HG02610 (cell line): Measurements from ENCODE around the gene RD3L.

ENCODE experiments used
- ATAC-seq: cut with Tn5 transposase; IDR thresholded peaks from one replicate; pipeline ENCODE4 v1.9.1; 2021; ENCODE audit warnings: mild to moderate bottlenecking, moderate library complexity; ENCODE audit not compliant: unreplicated experiment

The RD3L gene

DNA sequence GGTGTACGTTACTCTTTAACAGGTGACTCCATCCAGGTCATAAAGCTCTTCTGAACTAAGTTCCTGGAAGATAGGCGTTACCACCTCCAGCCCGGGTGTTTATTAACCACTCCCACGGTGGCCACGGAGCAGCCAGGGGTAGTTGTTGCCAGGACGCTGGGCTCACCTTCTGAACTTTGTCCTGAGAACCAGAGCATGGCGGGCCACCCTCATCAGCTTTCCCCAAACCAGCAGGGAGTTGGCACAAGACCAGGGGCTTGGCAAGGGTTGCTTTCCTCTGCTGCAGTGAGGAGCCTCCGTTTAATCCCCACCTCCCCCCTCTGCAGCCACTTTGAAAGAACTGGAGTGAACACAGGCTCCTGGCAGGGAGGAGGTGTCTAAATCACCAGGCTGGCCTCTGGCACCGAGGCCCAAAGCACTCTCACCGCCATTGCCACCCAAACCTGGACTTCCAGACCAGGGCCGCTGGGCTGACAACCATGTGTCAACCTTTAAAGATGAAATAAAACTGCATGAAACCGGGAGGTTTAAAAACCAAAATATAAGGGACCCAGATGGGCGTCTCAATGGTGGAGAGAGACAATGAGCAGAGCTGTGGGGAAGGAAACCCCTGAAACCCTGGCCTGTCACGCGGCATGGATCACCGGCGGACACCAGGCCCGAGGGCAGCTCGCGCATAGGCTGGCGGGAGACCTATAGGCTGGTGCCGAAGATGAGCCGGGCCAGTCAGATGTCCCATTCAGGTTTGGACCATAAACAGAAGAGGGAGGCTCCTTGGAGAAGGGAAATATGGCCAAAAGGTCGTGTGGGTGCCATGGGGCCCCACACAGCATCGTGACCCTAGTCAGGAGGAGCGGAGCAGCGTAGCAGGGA, 45.0 kb downstream of the RD3L start:
- ATAC-seq, result no peak

DNA sequence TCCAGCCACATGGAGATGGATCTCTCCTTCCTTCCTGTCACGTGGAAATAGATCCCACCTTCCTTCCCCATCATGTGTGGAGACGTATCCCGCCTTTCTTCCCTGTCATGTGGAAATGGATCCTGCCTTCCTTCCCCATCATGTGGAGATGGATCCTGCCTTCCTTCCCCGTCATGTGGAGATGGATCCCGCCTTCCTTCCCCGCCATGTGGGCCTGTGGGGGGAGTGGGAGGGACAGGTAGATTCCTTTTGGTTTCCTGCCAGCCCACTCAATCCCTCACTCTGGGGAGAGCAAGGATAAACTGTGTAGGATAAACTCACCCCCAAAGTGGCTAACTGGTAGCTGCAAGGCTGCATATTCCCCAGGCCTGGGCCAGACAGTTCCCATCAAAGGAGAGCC, 45.8 kb downstream of the RD3L start:
- no peak for ATAC-seq

DNA sequence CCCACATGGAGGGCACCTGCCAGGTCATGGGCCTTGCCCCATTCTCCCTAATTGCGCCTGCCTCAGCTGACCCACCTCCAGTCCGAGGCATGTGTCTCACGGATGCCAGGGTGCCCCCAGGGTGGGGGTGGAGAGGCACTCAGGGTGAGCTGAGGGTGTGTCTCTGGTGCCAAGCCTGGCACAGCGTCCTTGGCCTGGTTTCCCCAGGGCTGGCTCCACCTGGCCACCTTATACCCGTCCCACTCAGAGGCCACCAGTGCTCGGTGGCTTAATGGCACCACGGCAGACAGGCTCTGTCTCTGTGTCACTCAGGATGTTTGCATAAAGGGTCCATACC, 47.6 kb downstream of the RD3L start:
- ATAC-seq, result no peak

DNA sequence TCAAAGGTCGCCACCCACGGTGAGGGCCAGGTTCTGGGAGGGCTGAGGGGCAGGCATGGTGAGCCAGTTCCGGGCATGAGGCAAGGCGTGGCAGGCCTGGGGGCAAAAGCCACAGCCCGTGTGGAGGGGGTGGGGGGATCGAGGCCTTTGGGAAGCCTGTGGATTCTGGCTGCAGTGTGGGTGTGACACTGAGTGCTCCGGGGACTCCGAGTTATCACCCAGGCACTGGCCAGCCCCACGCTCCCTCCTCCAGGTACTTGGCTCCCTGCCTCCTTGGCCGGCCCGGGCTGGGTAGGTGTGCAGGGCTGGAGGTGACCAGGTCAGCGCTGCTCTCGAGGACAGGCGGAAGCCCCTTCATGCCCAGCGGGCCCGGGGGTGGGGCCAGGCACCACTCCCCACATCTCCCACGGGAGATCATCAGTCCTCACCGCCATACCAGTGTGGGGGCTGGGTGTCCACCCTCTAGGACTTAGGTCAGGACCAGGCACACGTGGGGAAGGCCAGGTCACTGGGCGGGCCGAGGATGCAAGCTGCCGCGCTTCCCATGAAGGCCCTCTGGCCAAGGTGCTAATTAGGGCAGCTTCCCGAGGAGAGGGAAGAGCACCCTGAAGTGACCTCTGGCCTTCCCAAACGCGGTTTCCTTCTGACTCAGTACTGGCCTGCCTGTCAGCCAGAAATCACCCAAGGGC, 48.2 kb downstream of the RD3L start:
- no peak for ATAC-seq

DNA sequence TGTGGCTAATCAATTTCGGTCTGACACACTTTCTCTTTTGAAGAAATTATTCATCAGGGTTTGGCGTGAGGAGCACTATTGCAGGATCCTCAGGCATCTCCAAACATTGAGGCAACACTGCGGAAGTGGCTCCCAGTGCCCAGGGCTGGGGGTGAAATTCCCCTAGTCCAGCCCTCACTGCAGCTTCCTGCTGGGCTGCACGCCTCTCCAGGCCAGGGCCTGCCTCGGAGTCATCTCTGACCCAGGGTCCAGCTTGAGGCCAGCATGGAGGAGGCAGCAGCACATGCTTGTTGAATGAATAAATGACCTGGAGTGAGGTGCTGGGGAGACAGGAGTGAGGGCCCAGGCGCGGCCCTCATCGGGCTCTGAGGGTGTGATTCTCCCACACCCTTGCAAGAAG, 50.1 kb downstream of the RD3L start:
- ATAC-seq, result no peak

DNA sequence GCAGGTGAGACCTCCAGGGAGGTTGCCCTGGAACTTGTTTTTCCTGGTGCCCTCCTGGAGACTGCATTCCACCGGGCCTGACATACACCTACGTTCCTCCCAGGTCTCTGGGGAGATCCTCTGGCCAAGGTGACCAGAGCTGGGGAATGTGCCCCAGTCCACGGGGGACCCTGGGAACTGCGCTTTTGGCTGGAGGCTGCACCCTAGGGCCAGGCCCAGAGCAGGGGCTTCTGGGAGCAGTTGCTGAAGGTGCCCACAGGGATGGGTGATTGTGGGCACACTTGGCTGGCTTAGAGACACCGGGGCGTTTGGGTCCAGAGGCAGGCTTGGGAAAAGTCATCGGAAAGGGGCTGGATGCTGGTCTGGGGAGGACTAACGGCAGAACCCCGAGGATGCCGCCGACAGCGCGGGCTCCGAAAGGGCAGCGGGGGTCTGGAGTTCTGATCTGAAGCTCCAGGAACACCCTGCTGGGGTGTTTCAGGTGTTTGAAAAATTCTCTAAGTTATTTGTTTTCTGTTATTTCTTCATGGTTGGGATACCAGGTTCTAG, 50.6 kb downstream of the RD3L start:
- ATAC-seq, result no peak

DNA sequence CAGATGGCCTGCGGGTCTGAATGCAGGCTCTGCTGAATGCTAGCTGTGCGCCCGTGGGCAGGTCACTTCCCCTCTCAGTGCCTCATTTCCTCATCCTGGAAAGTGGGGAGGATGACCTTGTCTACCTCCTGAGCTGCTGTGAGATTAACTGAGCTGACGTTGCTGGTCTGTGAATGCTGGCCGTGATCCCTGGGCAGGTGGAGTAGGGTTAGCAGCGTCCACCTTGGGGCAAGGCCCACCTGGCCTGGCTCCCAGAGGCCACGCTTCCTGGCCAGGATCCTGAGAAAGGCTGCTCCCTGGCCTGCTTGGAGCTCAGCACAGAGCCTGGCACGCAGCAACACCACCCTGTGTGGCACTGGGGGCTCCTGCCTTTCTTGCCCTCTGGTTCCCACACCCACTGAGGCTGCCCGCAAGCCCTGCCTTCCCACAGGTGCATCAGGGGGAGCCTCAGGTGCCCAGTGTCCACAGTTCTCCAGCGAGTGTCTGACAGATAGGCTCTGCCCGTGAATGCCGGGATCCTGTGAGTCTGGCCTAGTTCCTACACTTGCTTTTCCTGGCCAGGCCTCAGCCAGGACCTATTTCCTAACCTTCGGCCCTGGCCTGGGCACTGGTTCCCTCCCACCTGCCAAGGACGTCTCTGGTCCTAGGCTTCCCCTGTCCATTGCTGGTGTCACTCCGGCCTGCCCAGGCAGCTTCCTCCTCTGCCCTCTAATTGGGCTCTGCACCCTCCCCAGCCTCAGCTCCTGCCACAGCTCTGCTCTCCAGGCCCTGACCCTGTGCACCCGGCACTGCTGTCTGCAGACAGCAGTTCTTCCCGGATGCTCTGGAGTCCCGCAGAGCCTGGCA, 51.3 kb downstream of the RD3L start:
- no peak for ATAC-seq
